Endometrial microvascular endothelial cells (primary cell): ENCODE measurements around the gene PGS1. TPM values are rescaled to one million over a fixed set of nuclear protein-coding genes. Genes with fewer than 3 reads are reported as not detected.

Source experiments
- in situ Hi-C: cut with HindIII; loops from 2 replicates; pipeline ENCODE4 v1.10.0; 2017; ENCODE audit warnings: low sequenced_read_pairs, low pct_unique_long_range_greater_than_20kb; ENCODE audit errors: inconsistent ontology term
- total RNA-seq: library from RNA; depleted of rRNA; stranded (reverse); fragments of >200 nt; gene quantifications from one replicate; pipeline ENCODE4 v1.2.3, GENCODE V29; 2015; ENCODE audit errors: inconsistent ontology term

The PGS1 gene
- total RNA-seq, 1 donor from 2014 or later = 37.5 TPM

DNA sequence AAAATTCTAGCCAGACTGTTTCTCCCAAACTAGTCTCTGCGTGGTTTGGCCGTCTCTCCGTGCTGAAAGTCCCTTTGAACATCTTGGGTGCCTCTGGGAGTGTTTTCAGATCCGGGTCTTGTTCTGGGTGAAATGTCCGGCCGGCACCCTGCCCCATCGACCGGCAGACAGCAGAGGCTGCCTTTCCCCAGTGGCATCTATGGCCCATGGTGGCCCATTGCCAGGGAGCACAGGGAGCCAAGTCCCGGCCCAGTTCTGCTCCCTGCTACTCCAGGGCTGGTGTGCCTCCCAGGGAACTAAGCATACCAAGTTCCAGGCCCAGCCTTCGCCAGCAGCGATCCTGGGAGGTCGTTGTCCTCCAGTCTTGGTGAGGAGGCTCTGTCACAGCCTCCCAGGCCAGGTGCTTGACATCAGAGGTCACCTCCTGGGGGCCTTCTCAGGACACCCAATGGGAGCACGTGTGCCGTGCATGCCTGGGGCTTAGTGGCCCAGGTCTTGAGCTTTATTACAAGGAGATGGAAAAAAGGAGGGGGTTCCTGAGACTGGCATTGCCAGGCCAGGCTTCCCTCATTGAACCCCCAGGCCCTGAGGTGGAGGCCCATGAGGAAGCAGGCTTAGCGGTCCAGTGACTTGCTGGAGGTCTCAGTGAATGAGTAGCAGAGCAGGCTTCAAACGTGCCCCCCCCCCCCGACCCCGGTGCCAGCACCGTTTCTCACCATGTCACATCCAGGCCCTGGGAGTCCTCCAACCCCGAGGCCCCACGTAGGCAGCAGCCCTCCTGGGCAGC, 54.0 kb downstream of the PGS1 start:
- in situ Hi-C loops = no loop called here

DNA sequence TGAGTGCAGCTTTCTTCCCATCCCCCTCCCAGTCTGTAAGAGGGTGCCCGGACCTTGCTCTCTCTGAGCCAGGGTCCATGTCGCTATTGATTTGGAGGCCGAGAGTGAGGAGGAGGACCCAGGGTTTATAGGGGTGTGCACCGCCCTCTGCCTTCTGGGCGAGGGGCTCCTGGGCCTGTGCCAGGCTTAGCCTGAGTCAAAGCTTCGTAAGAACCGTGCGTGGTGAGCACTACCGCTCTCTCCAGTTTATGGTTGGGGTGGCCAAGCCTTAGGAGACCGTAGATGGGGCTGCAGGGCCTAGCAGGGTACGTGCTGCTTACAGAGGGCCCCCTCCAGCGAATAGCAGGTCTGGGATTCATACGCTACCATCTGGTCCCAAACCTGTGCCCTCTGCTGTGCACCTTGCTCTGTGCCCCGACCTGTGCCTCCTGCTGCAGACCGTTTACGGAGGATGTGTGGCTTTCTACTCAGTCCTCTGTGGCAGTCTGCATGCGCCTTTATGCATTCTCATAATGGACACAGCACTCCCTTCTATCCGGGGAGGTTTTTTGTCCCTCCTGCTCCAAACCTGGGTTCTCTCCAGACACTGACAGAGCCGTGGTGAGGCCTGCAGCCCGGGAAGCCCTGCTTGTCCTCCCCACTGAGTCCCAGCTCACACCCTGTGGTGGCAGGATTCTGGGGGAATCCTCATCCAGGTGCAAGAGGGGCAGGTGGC, 54.7 kb downstream of the PGS1 start:
- in situ Hi-C loops = no loop called here

DNA sequence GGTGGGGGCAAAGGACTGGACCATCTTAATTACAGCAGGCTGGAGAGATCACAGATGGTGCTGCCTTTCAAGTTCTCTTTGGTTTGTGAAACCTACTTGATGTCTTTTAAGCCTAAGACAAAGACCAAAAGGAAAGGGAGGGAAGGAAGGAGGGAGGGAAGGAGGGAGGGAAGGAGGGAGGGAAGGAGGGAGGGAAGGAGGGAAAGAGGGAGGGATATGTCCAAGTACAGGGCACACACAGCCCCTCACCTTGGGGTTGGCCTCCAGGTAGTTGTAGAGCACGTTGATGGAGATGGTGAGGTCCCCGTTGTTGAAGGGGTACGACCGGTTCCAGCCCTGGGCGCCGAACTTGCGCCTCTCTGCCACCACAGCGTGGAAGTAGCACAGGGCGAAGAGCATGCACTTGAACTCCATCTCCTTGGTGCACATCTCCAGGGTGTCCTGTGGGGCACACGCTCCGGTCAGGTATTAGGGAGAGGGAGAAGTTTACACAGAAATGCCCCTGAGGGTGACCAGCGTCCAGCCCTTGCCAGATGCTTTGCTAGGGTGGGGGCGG, 55.4 kb downstream of the PGS1 start:
- in situ Hi-C loops = no loop called here

DNA sequence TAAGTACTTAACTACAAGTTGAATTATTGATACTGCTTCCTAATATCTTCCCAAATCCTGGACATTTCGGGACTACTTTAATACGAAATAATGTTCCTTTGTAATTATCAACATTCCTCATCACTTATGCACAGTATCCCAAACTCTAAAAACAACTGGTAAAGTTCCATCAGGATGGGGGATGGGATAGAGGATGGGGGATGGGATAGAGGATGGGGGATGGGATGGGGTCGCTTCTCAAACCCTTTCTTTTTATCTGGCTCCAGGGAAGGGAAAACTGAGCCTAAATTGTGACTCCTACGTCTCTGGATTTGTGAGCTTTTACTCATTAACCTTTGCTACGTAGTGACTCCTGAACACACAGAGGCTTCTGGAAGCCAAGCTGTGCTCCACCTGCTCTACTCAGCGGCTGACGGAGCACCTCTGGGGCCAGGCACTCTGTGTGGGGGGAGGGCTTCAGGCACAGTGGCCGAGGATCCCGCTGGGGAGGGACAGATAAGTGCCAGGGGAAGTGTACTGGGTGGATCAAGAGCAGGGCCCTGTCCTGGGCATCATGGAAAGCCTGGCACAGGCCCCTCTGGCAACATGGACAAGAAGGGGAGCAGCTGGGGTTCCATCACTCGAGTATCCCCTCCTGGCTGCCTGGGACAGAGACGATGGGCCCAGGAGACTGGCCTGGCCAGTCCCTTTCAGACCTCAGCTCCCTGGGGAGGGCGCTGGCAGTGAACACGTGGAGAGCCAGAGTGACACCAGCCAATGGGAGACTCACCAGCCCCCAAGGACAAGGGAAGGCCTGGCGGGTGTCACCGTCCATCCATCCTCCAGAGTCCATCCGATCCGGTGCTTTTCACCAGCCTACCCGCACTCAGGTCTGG, 56.2 kb downstream of the PGS1 start:
- in situ Hi-C loops = no loop called here

DNA sequence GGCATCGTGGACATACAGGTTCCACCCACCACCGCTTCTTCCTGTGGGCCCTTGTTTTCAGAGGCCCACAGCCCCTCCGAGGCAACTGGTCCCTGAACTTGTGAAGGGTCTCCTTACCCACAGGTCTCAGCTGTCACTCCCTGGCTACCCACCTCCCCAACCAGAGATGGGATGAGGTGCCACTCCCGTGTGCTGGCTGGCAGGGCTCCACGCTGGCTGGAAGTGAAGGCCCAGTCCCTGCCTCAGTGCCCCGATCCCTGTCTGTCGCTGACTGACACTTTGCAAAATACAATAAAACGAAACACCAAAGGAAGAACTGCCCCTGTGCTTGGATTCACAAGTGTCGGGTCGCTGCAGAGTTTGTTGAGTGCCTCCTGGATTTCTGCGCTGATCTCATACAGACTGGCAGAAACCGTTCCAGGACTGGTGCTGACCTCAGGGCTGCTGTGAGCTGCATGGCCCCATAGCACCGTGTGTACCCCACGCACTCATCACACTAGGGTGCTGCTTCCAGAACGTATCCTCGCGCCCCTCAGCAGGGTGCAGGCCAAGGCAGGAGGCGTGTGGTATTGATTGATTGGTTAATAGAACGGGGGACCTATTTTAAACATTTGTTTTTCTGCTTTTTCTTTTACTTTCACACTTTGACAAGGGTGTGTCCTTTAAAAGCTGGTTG, 57.0 kb downstream of the PGS1 start:
- in situ Hi-C loops = no loop called here

DNA sequence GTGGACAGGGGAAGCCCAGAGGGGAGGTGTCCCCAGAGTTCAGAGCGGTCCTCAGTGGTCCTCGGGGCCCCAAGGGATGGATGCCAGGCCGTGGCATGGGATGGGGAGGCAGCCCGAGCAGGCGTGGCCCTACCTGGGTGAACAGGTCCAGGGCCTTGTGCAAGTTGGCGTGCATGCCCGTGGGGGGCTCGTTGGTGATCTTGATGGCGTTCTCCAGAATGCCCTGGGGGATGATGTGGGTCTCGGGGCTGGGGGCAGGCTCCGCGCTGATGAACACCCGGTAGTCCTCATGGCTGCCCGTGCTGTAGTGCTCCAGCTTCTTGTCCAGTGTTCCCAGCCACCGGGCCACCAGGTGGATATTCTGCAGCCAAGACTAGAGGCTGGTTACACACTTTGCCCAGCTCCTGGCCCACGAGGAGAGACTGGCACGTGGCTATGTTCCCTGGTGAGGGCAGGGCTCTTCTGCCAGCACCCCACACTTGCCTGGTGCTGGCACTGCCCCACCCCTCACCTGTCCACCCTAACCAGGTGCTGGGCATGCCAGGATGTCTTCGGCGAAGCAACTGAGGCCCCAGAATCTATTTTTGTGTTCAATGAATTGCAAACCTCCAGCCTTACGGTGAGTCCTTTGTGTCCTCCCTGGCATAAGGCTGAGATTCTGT, 59.2 kb downstream of the PGS1 start:
- in situ Hi-C loops = no loop called here

DNA sequence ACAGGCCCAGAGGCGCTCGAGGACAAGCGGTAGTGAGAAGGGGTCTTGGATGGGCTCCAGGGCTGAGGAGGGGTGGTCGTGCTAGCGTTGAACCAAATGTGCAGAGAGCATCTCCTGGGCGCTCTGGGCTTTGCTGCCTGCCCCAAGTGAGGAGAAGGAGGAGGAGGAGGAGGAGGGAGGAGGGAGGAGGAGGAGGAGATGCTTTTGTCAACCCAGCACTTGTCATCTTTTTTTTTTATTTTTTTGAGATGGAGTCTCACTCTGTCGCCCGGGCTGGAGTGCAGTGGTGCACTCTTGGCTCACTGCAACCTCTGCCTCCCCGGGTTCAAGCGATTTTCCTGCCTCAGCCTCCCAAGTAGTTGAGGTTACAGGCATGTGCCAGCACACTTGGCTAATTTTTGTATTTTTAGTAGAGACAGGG, 59.8 kb downstream of the PGS1 start:
- in situ Hi-C loops = no loop called here

DNA sequence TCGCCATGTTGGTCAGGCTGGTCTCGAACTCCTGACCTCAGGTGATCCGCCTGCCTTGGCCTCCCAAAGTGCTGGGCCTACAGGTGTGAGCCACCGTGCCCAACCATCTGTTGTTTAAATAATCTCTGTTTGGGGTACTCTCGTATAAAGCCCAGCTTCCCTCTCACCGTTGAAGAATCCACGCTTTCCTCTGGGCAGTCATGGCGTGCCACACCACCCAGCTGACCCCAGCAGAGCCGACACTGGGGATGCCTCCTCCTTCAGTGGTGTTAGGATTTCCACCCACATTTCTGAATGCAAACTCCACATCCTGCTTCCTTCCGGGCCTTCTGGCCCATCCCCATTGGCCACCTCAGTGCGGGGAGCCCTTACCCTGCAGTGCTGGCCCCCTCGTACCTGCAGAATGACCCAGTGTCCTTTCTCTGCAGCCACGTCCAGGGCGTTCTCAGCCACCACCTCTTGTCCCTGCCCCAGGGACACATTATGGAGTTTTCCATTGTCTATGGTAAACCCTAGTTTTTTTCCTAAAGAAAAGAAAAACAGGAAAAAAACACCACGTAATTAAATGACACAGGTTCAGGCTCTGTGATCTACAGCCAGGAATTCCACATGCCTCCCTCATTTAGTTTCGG, 60.4 kb downstream of the PGS1 start:
- in situ Hi-C loops = no loop called here

DNA sequence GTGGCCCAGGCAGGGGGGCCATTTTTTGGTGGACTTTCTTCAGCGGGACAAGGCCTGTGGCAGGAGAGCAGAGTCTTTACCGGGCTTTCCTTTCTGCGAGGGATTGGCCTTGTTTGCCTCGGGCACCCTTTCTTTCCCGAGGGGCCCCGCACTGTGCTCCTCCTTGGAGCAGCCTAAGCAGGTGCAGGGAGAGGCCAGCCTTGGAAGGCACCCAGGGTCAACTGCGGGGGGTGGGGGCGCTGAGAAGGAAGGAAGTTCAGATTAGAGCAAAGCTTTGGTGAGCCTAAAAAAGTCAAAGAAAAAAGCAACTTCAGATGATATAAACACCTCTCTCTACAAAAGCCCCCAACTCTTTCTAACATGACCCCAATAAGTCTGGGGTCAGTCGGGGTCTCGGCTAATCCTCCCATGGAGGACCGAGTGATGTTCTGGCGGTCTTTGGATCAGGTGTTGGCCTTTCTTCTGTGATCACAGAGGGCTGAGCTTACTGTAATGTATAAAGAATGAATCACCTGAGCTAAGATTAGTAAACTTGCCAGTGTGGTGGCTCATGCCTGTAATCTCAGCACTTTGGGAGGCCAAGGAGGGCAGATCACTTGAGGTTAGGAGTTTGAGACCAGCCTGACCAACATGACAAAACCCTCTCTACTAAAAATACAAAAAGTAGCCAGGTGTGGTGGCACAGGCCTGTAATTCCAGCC, 63.0 kb downstream of the PGS1 start:
- in situ Hi-C loops = no loop called here

DNA sequence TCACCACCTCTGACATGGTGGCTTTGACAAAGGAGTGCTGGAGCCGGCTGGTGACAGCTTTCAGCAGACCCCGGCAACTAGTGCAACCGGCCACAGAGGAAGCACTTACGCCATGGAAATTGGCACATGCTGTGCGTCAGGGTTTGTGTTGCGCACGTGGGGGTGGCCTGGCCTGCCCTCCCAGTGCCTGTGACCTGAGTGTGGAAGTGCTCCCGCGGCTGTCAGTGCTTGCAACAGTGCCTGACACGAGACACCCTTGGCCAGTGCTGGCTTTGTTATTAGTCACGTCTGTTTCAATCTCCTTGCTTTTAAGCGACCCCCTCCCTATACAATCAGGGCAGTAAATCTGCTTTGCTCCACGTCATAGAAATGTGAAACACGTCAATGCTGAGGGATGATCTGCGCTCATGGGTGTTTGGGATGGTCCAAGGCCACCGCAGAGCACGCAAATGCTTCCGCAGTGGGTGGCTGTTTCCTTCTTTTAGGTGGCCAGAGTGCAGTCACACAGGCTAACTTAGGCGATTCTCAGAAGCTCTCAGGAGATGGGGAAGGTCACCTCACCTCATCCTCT, 64.3 kb downstream of the PGS1 start:
- in situ Hi-C loops = no loop called here

DNA sequence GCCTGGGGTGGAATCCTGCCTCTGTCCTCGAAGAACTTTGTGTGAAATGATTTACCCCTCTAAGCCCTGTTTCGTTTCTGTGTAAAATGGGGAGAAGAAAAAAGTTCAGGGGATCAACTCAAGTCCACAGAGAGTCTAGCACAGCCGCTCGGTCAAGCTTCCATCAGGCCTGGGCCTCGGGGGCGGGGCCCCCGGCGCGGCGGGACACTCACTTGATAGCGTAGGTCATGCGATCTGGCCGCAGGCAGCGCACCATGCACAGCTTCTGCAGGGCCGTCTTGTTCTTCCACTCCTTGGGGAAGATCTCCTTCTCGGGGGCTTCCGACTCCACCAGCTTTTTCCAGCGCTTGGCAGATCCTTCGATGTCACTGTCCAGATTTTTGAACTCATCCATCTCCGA, 65.9 kb downstream of the PGS1 start:
- in situ Hi-C loops = no loop called here

DNA sequence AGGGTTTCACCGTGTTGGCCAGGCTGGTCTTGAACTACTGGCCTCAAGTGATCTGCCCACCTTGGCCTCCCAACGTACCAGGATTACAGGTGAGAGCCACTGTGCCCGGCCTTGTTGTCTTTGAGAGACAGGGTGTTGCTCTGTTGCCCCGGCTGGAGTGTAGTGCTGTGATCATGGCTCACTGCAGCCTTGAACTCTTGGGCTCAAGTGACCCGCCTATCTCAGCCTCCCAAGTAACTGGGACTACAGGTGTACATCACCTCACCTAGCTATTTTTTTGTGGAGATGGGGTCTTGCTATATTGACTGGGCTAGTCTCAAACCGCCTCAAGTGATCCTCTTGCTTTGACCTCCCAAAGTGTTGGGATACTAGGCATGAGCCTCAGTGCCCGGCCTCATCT, 68.4 kb downstream of the PGS1 start:
- in situ Hi-C loops = no loop called here

DNA sequence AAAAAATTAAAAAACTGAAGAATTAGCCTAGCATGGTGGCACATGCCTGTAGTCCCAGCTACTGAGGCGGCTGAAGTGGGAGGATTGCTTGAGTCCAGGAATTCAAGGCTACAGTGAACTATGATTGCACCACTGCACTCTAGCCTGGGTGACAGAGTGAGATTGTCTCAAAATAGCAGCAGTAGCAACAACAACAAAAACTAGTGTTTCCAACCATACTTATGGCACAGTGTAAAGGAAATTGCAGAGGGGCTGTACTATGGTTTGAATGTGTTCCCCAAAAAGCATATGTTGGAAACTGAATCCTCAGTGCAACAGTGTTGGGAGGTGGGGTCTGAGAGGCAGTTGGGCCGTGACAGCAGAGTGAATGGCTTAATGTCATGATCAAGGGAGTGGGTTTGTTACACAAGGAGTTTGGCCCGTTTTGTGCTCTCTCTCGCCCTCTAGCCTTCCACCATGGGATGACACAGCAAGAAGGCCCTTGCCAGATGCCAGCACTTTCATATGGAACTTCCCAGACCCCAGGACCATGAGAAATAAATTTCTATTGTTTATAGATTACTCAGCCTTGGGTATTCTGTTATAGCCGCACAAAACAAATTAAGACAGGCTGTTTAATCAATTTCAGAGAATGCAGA, 70.0 kb downstream of the PGS1 start:
- in situ Hi-C loops = no loop called here

DNA sequence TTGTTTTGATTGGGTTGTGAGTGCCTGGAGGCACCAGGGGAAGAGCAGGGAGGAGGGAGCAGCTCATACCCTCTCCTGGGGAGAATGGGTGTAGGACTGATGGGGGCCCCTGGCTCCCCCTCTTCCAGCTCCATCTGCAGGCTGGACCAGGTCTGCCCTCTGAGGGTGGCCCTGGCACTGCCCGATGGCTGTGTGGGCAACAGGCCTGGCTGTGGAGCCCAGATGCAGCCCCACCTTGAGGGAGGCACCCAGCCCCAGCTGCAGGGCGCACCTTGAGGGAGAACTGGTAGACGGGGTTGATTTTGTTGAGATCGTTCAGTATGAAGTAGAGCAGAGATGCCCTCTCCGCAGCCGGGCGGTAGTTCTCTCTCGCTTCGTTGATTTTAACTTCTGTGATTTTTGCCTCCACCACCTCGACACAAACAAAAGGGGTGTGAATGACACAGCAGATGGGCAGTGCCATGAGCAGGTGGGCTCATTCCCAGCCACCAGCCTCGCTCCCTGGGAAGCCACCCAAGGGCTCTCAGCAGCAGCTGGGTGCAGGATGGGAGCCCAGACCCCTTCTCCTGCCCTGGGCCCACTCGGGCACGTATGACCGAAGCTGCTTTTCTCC, 71.6 kb downstream of the PGS1 start:
- in situ Hi-C loops = no loop called here

DNA sequence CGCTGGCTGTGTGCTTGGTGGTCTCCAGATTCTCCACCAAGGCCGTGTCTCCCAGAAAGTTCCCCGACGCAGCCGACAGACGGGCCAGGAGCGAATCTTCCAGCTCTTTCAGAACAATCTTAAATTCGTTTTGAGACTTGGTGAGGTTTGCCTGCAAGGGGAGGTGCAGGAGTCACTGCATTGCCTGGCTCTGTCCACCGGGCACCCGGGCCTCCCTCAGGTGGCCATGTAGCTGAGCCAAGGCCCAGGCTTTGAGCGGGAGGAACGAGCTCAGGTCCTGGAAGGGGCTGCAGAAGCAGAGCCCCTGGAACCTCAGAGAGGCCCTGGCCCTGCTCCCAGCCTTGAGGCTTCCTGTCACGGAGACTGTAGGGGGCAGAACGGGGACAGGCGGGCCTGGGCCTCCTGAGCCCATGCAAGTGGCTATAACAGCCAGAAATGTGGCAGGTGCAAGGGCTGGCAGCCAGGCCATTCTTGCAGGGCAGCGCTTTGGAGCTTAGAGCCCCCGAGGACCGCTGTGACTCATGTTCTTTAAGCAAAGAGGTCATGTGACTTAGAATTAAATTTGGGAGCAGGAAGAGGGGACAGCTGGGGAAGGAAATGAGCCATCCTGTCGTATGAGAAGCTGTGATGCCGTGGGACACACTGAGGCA, 72.4 kb downstream of the PGS1 start:
- in situ Hi-C loops = no loop called here

DNA sequence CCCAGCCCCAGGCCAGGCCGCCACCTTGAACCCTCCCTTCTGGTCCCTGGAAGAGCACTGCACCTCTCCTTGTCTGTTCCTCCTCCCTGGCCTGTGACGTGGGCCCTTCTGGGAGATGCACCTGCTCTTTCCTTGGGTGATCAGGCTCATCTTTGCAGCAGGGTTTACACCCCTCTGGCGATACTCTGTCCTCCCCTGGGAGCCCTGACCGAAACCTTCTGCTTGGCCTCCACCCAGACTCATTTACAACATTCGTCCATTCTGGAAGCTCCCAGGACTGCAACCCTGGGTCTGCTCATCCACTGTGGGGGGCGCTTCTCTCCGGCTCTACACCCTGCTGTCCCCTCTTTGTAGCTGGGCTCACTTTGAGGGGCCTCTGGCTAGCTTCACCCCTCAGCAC, 73.3 kb downstream of the PGS1 start:
- in situ Hi-C loops = no loop called here
